Tibial nerve (tissue), 4 donors: ENCODE measurements around the gene TTC39C. TPM values are rescaled to one million over a fixed set of nuclear protein-coding genes. Genes with fewer than 3 reads are reported as not detected.

ENCODE experiments used
- DNase-seq, 2 donors: peaks; one replicate each; pipeline ENCODE4 v3.0.0-alpha.2; 2019; ENCODE audit warnings: low spot score in 2 of 2
- H3K27ac ChIP-seq, 4 donors: fragments of 200-600 bp; sonication (generic) in 3 of 4; one replicate each; pipeline ENCODE4 v1.5.1; 2017 to 2019; ENCODE audit warnings: mild to moderate bottlenecking in 1 of 4
- H3K27me3 ChIP-seq, 2 donors: fragments of 200-600 bp; sonication (generic) in 1 of 2; one replicate each; pipeline versions ENCODE4 v1.5.1 to v1.6.0; 2017 to 2019
- H3K36me3 ChIP-seq, 3 donors: fragments of 200-600 bp; sonication (generic); one replicate each; pipeline ENCODE4 v1.5.1; 2018 to 2019
- H3K4me1 ChIP-seq, 4 donors: fragments of 200-600 bp; sonication (generic) in 3 of 4; one replicate each; pipeline ENCODE4 v1.5.1; 2017 to 2019
- H3K4me3 ChIP-seq, 4 donors: fragments of 200-600 bp; sonication (generic) in 3 of 4; one replicate each; pipeline ENCODE4 v1.5.1; 2017 to 2019; ENCODE audit warnings: mild to moderate bottlenecking in 1 of 4, moderate library complexity in 1 of 4
- H3K9me3 ChIP-seq, 4 donors: fragments of 200-600 bp; sonication (generic) in 3 of 4; one replicate each; pipeline ENCODE4 v1.5.1; 2017 to 2019
- EP300 ChIP-seq, 2 donors: sonication (generic); formaldehyde crosslinking; IDR thresholded peaks; one replicate each; pipeline ENCODE4 v1.6.1; 2017; ENCODE audit warnings: antibody characterized with exemption in 2 of 2, mild to moderate bottlenecking in 1 of 2
- POLR2A ChIP-seq, 2 donors: fragments of 450-650 bp; IDR thresholded peaks; one replicate each; pipeline ENCODE4 v1.6.1; 2017; ENCODE audit warnings: antibody characterized with exemption in 2 of 2, mild to moderate bottlenecking in 2 of 2, moderate library complexity in 2 of 2
- WGBS, 2 donors: methylation state at CpG; one replicate each; pipeline ENCODE4 v1.1.5; 2018; 5-methylcytosine and 5-hydroxymethylcytosine counted together
- total RNA-seq, 4 donors: library from RNA; depleted of rRNA; stranded (reverse); fragments of >200 nt; gene quantifications; one replicate each; pipeline ENCODE4 v1.1.0, GENCODE V29; 2016
- TF ChIP-seq, protein P1 (sequence below), 5 experiments: fragments of 200-600 bp in 3 of 5; fragments of 450-650 bp in 2 of 5; sonication (generic) in 3 of 5; IDR thresholded peaks; one replicate each; pipeline ENCODE4 v1.5.1; 2016 to 2019; ENCODE audit warnings: antibody characterized with exemption in 5 of 5, mild to moderate bottlenecking in 3 of 5, moderate library complexity in 2 of 5

Gene TTC39C
- total RNA-seq, 4 donors from 2014 or later, result 22.6 to 35.1 (median 29.3) TPM

DNA sequence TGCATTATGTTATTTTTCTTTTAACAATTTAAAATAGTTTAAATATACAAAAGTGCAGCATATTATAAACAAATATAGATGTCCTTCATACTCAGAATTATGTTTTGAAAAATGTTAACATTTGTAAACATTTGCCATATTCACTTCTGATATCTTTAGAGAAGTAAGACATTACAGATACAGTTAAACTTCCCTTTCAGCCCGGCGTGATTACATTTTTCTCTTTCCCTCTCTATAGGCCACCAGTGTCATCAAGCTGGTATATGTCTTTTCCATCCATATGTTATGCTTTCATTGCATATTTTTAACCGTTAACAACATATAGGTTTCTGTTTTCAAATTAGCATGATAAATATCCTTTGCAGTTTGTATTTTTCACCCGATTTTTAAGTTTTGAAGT lies 27.1 kb downstream of the TTC39C start:
- Histone ChIP-seq H3K4me3 (no peak overlapping the region), H3K27me3 (no peaks in the 10 kb centered on the region), H3K4me1 (peaks cover 0 to 3% (median 0%) of the 10 kb centered on the region in 4 donors), H3K36me3 (no peaks in the 10 kb centered on the region), H3K27ac (no peak overlapping the region), H3K9me3 (no peaks in the 10 kb centered on the region)
- no peak for DNase-seq
- TF ChIP-seq, protein P1, sequence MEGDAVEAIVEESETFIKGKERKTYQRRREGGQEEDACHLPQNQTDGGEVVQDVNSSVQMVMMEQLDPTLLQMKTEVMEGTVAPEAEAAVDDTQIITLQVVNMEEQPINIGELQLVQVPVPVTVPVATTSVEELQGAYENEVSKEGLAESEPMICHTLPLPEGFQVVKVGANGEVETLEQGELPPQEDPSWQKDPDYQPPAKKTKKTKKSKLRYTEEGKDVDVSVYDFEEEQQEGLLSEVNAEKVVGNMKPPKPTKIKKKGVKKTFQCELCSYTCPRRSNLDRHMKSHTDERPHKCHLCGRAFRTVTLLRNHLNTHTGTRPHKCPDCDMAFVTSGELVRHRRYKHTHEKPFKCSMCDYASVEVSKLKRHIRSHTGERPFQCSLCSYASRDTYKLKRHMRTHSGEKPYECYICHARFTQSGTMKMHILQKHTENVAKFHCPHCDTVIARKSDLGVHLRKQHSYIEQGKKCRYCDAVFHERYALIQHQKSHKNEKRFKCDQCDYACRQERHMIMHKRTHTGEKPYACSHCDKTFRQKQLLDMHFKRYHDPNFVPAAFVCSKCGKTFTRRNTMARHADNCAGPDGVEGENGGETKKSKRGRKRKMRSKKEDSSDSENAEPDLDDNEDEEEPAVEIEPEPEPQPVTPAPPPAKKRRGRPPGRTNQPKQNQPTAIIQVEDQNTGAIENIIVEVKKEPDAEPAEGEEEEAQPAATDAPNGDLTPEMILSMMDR (IDR thresholded peaks at IDR 0.05), result no peak
- no peak for TF ChIP-seq POLR2A (IDR thresholded peaks at IDR 0.05)
- TF ChIP-seq EP300 (IDR thresholded peaks at IDR 0.05), result no peak
- 88 to 91% methylated on average over 4 of the region's 4 CpGs for WGBS, 2 donors

DNA sequence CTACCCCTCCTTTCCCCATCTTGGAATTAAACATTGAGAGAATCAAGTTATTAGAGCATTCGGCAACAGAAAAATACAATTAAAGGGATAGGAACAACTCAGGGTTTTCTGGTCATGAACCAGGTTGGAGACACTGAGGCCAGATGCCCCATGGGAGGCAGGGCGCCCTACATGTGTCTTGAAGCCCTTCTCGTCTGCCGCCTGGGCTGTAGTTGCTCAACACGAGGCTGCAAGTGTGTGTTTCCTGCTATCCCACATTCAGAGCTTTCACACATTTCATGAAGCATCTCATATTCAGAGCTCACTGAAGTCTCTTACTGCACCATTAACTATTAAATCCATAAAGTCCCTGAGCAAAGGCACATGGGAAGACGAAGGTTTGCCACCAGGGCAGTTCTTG lies 28.8 kb downstream of the TTC39C start:
- WGBS, 2 donors, result 70 to 86% methylated on average over 6 of the region's 6 CpGs
- H3K27ac ChIP-seq, result no peak overlapping the region
- no peaks in the 10 kb centered on the region for H3K27me3 ChIP-seq
- H3K4me3 ChIP-seq, result no peak overlapping the region
- peaks cover 0 to 3% (median 0%) of the 10 kb centered on the region in 4 donors for H3K4me1 ChIP-seq
- DNase-seq, result no peak
- H3K36me3 ChIP-seq, result no peaks in the 10 kb centered on the region
- no peaks in the 10 kb centered on the region for H3K9me3 ChIP-seq
- no peak for TF ChIP-seq POLR2A (IDR thresholded peaks at IDR 0.05)

DNA sequence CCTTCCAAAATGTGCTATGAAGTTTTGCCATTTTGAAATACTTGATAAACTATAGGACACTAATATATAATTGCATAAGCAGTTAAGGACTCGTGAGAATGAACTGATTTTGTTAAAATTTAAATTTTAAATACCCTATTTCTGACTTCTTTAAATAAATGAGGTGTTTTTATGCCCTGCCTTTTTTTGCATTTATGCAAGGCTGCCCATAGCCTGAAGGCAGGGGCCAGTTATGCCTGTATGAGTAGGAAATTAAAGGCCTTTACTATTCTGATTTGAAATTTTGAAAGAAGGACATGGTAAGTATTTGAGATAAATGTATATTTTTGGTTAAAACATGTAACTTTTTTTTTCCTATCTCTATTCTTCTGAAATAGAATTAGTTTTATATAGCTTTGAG lies 33.7 kb downstream of the TTC39C start:
- H3K27me3 ChIP-seq, result no peaks in the 10 kb centered on the region
- H3K27ac ChIP-seq, result no peak overlapping the region
- H3K36me3 ChIP-seq, result no peaks in the 10 kb centered on the region
- no peak for DNase-seq
- 91 to 94% methylated on average over 1 of the region's 1 CpG for WGBS, 2 donors
- no peak for TF ChIP-seq EP300 (IDR thresholded peaks at IDR 0.05)
- TF ChIP-seq, protein P1 (IDR thresholded peaks at IDR 0.05), result no peak
- no peak for TF ChIP-seq POLR2A (IDR thresholded peaks at IDR 0.05)
- peaks cover 0 to 28% (median 14%) of the 10 kb centered on the region in 4 donors for H3K4me1 ChIP-seq
- no peak overlapping the region for H3K4me3 ChIP-seq
- H3K9me3 ChIP-seq, result no peaks in the 10 kb centered on the region

DNA sequence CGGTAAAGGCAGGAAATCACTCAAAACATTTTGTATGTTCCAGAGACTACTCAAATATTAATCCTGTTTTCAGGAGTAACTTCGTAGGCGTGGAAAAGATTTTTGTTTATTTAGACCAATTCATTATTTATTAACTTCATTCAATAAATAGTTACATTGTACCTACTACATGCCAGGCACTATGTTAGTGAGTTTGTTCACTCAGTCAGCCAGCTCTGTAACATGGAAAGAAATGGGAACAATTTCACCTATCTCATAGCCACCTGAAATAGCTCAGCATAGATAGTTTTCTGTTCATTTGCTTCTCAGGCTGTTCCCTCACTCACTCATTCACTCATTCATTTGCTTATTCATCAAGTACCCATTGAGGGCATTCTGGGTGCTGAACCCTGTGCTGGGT lies 34.6 kb downstream of the TTC39C start:
- DNase-seq, result no peak

DNA sequence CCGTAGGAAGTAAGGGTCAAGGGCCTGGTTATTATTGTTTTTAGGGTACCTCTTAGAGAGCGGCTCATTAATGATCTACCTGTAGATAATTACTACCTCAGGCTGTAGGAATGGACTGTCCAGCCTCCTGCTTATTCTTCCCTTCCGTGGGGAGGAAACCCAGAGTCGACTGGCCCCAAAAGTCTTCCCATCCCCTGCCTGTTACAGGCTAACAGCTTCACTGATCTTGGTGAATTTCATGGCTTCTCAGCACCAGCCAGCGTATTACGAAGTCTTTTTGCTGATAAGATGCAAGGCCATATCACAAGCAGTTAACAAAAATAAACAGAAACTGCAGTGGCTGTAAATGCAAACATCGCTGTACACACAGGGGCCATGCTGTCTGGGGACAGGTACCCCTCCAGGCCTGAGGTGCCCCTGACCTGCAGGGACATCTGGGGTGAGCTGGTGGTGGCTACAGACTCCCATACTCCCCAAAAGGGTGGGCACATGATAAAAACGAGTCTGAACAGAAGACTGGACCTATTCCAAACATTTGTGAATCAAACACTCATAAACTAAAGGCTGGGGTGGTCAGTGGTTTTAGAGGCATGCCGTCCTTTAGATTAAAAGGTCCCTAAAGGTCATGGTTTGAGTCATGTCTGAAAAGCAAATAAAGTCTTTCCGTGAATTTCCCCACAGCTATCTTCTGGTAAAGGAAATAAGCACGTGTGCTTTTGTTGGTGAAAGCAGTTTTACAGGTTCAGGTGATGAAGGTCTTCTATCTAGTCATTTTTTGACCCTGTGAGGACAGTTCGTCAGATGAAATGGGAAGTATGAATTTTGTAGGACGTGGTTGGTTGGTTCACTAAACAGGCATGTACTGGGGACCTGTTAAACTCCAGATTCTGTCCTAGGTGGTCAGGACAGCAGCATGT lies 36.7 kb downstream of the TTC39C start:
- WGBS, 2 donors, result 73 to 78% methylated on average over 13 of the region's 13 CpGs
- TF ChIP-seq, protein P1 (IDR thresholded peaks at IDR 0.05), result no peak
- no peak for TF ChIP-seq POLR2A (IDR thresholded peaks at IDR 0.05)
- TF ChIP-seq EP300 (IDR thresholded peaks at IDR 0.05), result no peak
- no peak for DNase-seq
- H3K27me3 ChIP-seq, result no peaks in the 10 kb centered on the region
- H3K9me3 ChIP-seq, result no peaks in the 10 kb centered on the region
- peaks cover 0 to 55% (median 27%) of the 10 kb centered on the region in 4 donors for H3K4me1 ChIP-seq
- peak overlapping the region; percentile 37 to 70 (median 53) for H3K27ac ChIP-seq
- no peak overlapping the region for H3K4me3 ChIP-seq
- no peaks in the 10 kb centered on the region for H3K36me3 ChIP-seq

More for the DNA sequence above, 34.6 kb downstream of the TTC39C start:
- no peaks in the 10 kb centered on the region for H3K36me3 ChIP-seq
- no peaks in the 10 kb centered on the region for H3K9me3 ChIP-seq
- WGBS, 2 donors, result 87% methylated on average over 3 of the region's 3 CpGs
- no peaks in the 10 kb centered on the region for H3K27me3 ChIP-seq
- H3K4me1 ChIP-seq, result peaks cover 0 to 35% (median 14%) of the 10 kb centered on the region in 4 donors
- TF ChIP-seq EP300 (IDR thresholded peaks at IDR 0.05), result no peak
- TF ChIP-seq, protein P1 (IDR thresholded peaks at IDR 0.05), result no peak
- no peak for TF ChIP-seq POLR2A (IDR thresholded peaks at IDR 0.05)
- H3K4me3 ChIP-seq, result no peak overlapping the region
- H3K27ac ChIP-seq, result no peak overlapping the region
